ENCODE measurements around the gene UHRF1. TPM values are rescaled to one million over a fixed set of nuclear protein-coding genes. Genes with fewer than 3 reads are reported as not detected.
A peak's percentile ranks its signal among the peaks of the same experiment; 100 is the strongest.
"Not testable (repeated sequence)": the region's sequence is repeated elsewhere in the genome, so short reads cannot be mapped to it uniquely, and the experiment has no call there.

UHRF1 gene
- polyA plus RNA-seq, 4 donors, result 30.1 to 36.6 (median 34.3) TPM

- DNase-seq (ENCODE audit: low read depth in 4 of 4, low spot score in 3 of 4), result no peak
Observed at GRCh38 chr19:4930664-4931063, 21.4 kb downstream of the UHRF1 start.

- DNase-seq (ENCODE audit: low read depth in 4 of 4, low spot score in 3 of 4), result no peak
Observed at GRCh38 chr19:4932711-4933110, 23.4 kb downstream of the UHRF1 start.

GRCh38 chr19:4933528-4933927 lies 24.2 kb downstream of the UHRF1 start:
- no peak for DNase-seq (ENCODE audit: low read depth in 4 of 4, low spot score in 3 of 4)

- no peak for DNase-seq (ENCODE audit: low read depth in 4 of 4, low spot score in 3 of 4)
Observed at GRCh38 chr19:4935444-4935843, 26.1 kb downstream of the UHRF1 start.

GRCh38 chr19:4937060-4937459 lies 27.8 kb downstream of the UHRF1 start:
- DNase-seq (ENCODE audit: low read depth in 4 of 4, low spot score in 3 of 4), result no peak

- DNase-seq (ENCODE audit: low read depth in 4 of 4, low spot score in 3 of 4), result not testable (repeated sequence)
Observed at GRCh38 chr19:4938461-4938860, 29.2 kb downstream of the UHRF1 start.

- DNase-seq (ENCODE audit: low read depth in 4 of 4, low spot score in 3 of 4), result no peak
Observed at GRCh38 chr19:4939466-4939865, 30.2 kb downstream of the UHRF1 start.

GRCh38 chr19:4941638-4942169 lies 32.4 kb downstream of the UHRF1 start:
- not testable (repeated sequence) for DNase-seq (ENCODE audit: low read depth in 4 of 4, low spot score in 3 of 4)

- DNase-seq (ENCODE audit: low read depth in 4 of 4, low spot score in 3 of 4), result not testable (repeated sequence)
Observed at GRCh38 chr19:4950650-4951049, 41.3 kb downstream of the UHRF1 start.

- DNase-seq (ENCODE audit: low read depth in 4 of 4, low spot score in 3 of 4), result no peak
Observed at GRCh38 chr19:4951656-4952055, 42.4 kb downstream of the UHRF1 start.

- DNase-seq (ENCODE audit: low read depth in 4 of 4, low spot score in 3 of 4), result no peak
Observed at GRCh38 chr19:4952945-4953344, 43.6 kb downstream of the UHRF1 start.

GRCh38 chr19:4954320-4955149 lies 45.2 kb downstream of the UHRF1 start:
- DNase-seq (ENCODE audit: low read depth in 4 of 4, low spot score in 3 of 4), result not testable (repeated sequence)

- DNase-seq (ENCODE audit: low read depth in 4 of 4, low spot score in 3 of 4), result no peak
Observed at GRCh38 chr19:4955274-4955673, 46.0 kb downstream of the UHRF1 start.

- no peak for DNase-seq (ENCODE audit: low read depth in 4 of 4, low spot score in 3 of 4)
Observed at GRCh38 chr19:4957981-4958380, 48.7 kb downstream of the UHRF1 start.

GRCh38 chr19:4962085-4962619 lies 52.9 kb downstream of the UHRF1 start:
- DNase-seq (ENCODE audit: low read depth in 4 of 4, low spot score in 3 of 4), result no peak

GRCh38 chr19:4965061-4965460 lies 55.8 kb downstream of the UHRF1 start:
- no peak for DNase-seq (ENCODE audit: low read depth in 4 of 4, low spot score in 3 of 4)

- DNase-seq (ENCODE audit: low read depth in 4 of 4, low spot score in 3 of 4), result no peak
Observed at GRCh38 chr19:4966591-4966990, 57.3 kb downstream of the UHRF1 start.

GRCh38 chr19:4967738-4968461 lies 58.6 kb downstream of the UHRF1 start:
- no peak for DNase-seq (ENCODE audit: low read depth in 4 of 4, low spot score in 3 of 4)

- peak; percentile 97 to 98 (median 98) for DNase-seq (ENCODE audit: low read depth in 4 of 4, low spot score in 3 of 4)
Observed at GRCh38 chr19:4968462-4969291, 59.4 kb downstream of the UHRF1 start, which contains the start of gene KDM4B. KDM4B (plus strand) TSS chr19:4969113; CDS start chr19:5032891, 63,778 bp downstream.

- DNase-seq (ENCODE audit: low read depth in 4 of 4, low spot score in 3 of 4), result no peak
Observed at GRCh38 chr19:4969292-4969771, 60.0 kb downstream of the UHRF1 start.

Data from right renal pelvis (tissue), 4 donors.